Stomach (tissue), 4 donors: Measurements from ENCODE around the gene AREG.

Experiments used
- EP300 ChIP-seq: sonication (generic); formaldehyde crosslinking; IDR thresholded peaks from one replicate; pipeline ENCODE4 v1.6.1; 2017; ENCODE audit warnings: antibody characterized with exemption
- POLR2AphosphoS5 ChIP-seq, 3 donors: sonication (generic); formaldehyde crosslinking; IDR thresholded peaks; one replicate each; pipeline ENCODE4 v1.6.1; 2016; ENCODE audit warnings: antibody characterized with exemption in 3 of 3
- TF ChIP-seq, protein P1 (sequence below), 7 experiments: fragments of 450-650 bp in 4 of 7; fragments of 200-600 bp in 3 of 7; sonication (generic) in 3 of 7; IDR thresholded peaks; one replicate each; pipeline ENCODE4 v1.5.1; 2016 to 2019; ENCODE audit warnings: antibody characterized with exemption in 7 of 7, control low read depth in 2 of 7, mild to moderate bottlenecking in 1 of 7

DNA sequence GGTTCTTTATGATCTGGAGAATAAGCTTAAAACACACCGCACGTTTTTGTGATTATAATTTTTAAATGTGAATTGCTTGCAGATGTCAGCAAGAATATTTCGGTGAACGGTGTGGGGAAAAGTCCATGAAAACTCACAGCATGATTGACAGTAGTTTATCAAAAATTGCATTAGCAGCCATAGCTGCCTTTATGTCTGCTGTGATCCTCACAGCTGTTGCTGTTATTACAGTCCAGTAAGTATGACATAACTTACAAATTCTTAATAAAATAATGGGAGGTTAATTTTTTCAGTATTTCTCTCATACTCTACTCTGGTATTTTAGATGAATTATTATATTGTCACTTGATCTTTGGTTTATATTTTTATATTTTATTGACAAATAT lies 5.4 kb downstream of the AREG start:
- TF ChIP-seq, protein P1, sequence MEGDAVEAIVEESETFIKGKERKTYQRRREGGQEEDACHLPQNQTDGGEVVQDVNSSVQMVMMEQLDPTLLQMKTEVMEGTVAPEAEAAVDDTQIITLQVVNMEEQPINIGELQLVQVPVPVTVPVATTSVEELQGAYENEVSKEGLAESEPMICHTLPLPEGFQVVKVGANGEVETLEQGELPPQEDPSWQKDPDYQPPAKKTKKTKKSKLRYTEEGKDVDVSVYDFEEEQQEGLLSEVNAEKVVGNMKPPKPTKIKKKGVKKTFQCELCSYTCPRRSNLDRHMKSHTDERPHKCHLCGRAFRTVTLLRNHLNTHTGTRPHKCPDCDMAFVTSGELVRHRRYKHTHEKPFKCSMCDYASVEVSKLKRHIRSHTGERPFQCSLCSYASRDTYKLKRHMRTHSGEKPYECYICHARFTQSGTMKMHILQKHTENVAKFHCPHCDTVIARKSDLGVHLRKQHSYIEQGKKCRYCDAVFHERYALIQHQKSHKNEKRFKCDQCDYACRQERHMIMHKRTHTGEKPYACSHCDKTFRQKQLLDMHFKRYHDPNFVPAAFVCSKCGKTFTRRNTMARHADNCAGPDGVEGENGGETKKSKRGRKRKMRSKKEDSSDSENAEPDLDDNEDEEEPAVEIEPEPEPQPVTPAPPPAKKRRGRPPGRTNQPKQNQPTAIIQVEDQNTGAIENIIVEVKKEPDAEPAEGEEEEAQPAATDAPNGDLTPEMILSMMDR (IDR thresholded peaks at IDR 0.05): no peak
- no peak for TF ChIP-seq EP300
- no peak for TF ChIP-seq POLR2AphosphoS5 (IDR thresholded peaks at IDR 0.05)
